Measurements from ENCODE around the gene SI. TPM values are rescaled to one million over a fixed set of nuclear protein-coding genes. Genes with fewer than 3 reads are reported as not detected.
"Not testable (repeated sequence)": the region's sequence is repeated elsewhere in the genome, so short reads cannot be mapped to it uniquely, and the experiment has no call there.

Gene SI
- not detected for total RNA-seq

- ATAC-seq (no peak), DNase-seq (ENCODE audit: low spot score in 2 of 2) (no peak)
These were observed at the start of gene SI for GRCh38 chr3:165078293-165078692. TSS of gene SI (minus strand) at chr3:165078496. CDS start at chr3:165076012, 2,484 bp downstream.

GRCh38 chr3:165125836-165126235, 47.5 kb upstream of the SI start:
- H3K9me3 Mint-ChIP-seq = peaks cover 15 to 19% of the 10 kb centered on the region in 2 donors
- no peak overlapping the region for H3K27ac Mint-ChIP-seq
- ATAC-seq (no peak), DNase-seq (ENCODE audit: low spot score in 2 of 2) (no peak)
- H3K36me3 Mint-ChIP-seq = peaks cover 0 to 8% of the 10 kb centered on the region in 2 donors

More at GRCh38 chr3:165078293-165078692, at the start of gene SI:
- Mint-ChIP-seq H3K36me3 (no peaks in the 10 kb centered on the region), H3K9me3 (peaks cover 0 to 17% of the 10 kb centered on the region in 2 donors), H3K27ac (no peak within 1 kb of the TSS)

- Mint-ChIP-seq H3K36me3 (no peaks in the 10 kb centered on the region), H3K9me3 (no peaks in the 10 kb centered on the region), H3K27ac (no peak overlapping the region)
- ATAC-seq (no peak), DNase-seq (ENCODE audit: low spot score in 2 of 2) (no peak)
These were observed 33.1 kb upstream of the SI start for GRCh38 chr3:165111401-165111800.

- ATAC-seq = no peak
- H3K9me3 Mint-ChIP-seq = peaks cover 4 to 8% of the 10 kb centered on the region in 2 donors
- no peak overlapping the region for H3K27ac Mint-ChIP-seq
- DNase-seq (ENCODE audit: low spot score in 2 of 2) = no peak
- no peaks in the 10 kb centered on the region for H3K36me3 Mint-ChIP-seq
These were observed 25.3 kb upstream of the SI start for GRCh38 chr3:165103616-165104015.

- no peak for ATAC-seq
- Mint-ChIP-seq H3K36me3 (no peaks in the 10 kb centered on the region), H3K9me3 (peaks cover 0 to 13% of the 10 kb centered on the region in 2 donors), H3K27ac (no peak overlapping the region)
- DNase-seq (ENCODE audit: low spot score in 2 of 2) = no peak
These were observed 4.4 kb upstream of the SI start for GRCh38 chr3:165082650-165083049.

- H3K36me3 Mint-ChIP-seq = no peaks in the 10 kb centered on the region
- no peak for DNase-seq (ENCODE audit: low spot score in 2 of 2)
- ATAC-seq = no peak
- H3K27ac Mint-ChIP-seq = no peak overlapping the region
- peaks cover 0 to 17% of the 10 kb centered on the region in 2 donors for H3K9me3 Mint-ChIP-seq
These were observed 2.9 kb upstream of the SI start for GRCh38 chr3:165081183-165081582.

GRCh38 chr3:165075695-165076094, 2.6 kb downstream of the SI start:
- peaks cover 0 to 7% of the 10 kb centered on the region in 2 donors for H3K9me3 Mint-ChIP-seq
- no peak for ATAC-seq
- H3K27ac Mint-ChIP-seq = no peak overlapping the region

GRCh38 chr3:165070682-165071081, 7.6 kb downstream of the SI start:
- no peak overlapping the region for H3K27ac Mint-ChIP-seq
- peaks cover 0 to 4% of the 10 kb centered on the region in 2 donors for H3K9me3 Mint-ChIP-seq
- no peak for DNase-seq (ENCODE audit: low spot score in 2 of 2)
- no peaks in the 10 kb centered on the region for H3K36me3 Mint-ChIP-seq
- ATAC-seq = no peak

More at GRCh38 chr3:165075695-165076094, 2.6 kb downstream of the SI start:
- DNase-seq (ENCODE audit: low spot score in 2 of 2) = no peak
- no peaks in the 10 kb centered on the region for H3K36me3 Mint-ChIP-seq

GRCh38 chr3:165056510-165056909, 21.8 kb downstream of the SI start:
- Mint-ChIP-seq H3K9me3 (peaks cover 12 to 14% of the 10 kb centered on the region in 2 donors), H3K27ac (no peak overlapping the region), H3K36me3 (no peaks in the 10 kb centered on the region)
- ATAC-seq = no peak
- no peak for DNase-seq (ENCODE audit: low spot score in 2 of 2)

- H3K27ac Mint-ChIP-seq = no peak overlapping the region
- no peak for DNase-seq (ENCODE audit: low spot score in 2 of 2)
- ATAC-seq = no peak
- H3K36me3 Mint-ChIP-seq = no peaks in the 10 kb centered on the region
- H3K9me3 Mint-ChIP-seq = peaks cover 8 to 10% of the 10 kb centered on the region in 2 donors
These were observed 38.1 kb downstream of the SI start for GRCh38 chr3:165040186-165040585.

GRCh38 chr3:165011557-165011956, 66.7 kb downstream of the SI start:
- DNase-seq (ENCODE audit: low spot score in 2 of 2) = no peak
- no peak for ATAC-seq
- no peak overlapping the region for H3K27ac Mint-ChIP-seq
- peaks cover 9% of the 10 kb centered on the region in 2 donors for H3K9me3 Mint-ChIP-seq
- no peaks in the 10 kb centered on the region for H3K36me3 Mint-ChIP-seq

- Mint-ChIP-seq H3K27ac (no peak overlapping the region), H3K9me3 (peaks cover 8 to 13% of the 10 kb centered on the region in 2 donors), H3K36me3 (no peaks in the 10 kb centered on the region)
- no peak for DNase-seq (ENCODE audit: low spot score in 2 of 2)
- ATAC-seq = no peak
These were observed 93.3 kb downstream of the SI start for GRCh38 chr3:164984947-164985346.

GRCh38 chr3:164962610-164963009, 115.7 kb downstream of the SI start:
- Mint-ChIP-seq H3K27ac (no peak overlapping the region), H3K36me3 (no peaks in the 10 kb centered on the region), H3K9me3 (peaks cover 16 to 19% of the 10 kb centered on the region in 2 donors)
- DNase-seq (ENCODE audit: low spot score in 2 of 2) (no peak), ATAC-seq (no peak)

- Mint-ChIP-seq H3K9me3 (peaks cover 13 to 18% of the 10 kb centered on the region in 2 donors), H3K36me3 (peaks cover 0 to 4% of the 10 kb centered on the region in 2 donors)
These were observed 125.3 kb downstream of the SI start for GRCh38 chr3:164952966-164953365.

GRCh38 chr3:164951403-164951802, 126.9 kb downstream of the SI start:
- peaks cover 13 to 18% of the 10 kb centered on the region in 2 donors for H3K9me3 Mint-ChIP-seq
- ATAC-seq; H3K36me3 Mint-ChIP-seq; DNase-seq (ENCODE audit: low spot score in 2 of 2); H3K27ac Mint-ChIP-seq: not testable (repeated sequence)

More at GRCh38 chr3:164952966-164953365, 125.3 kb downstream of the SI start:
- DNase-seq (ENCODE audit: low spot score in 2 of 2) (no peak), ATAC-seq (no peak)
- H3K27ac Mint-ChIP-seq = no peak overlapping the region

- H3K36me3 Mint-ChIP-seq = no peaks in the 10 kb centered on the region
- ATAC-seq (no peak), DNase-seq (ENCODE audit: low spot score in 2 of 2) (no peak)
- no peak overlapping the region for H3K27ac Mint-ChIP-seq
- H3K9me3 Mint-ChIP-seq = peaks cover 5 to 14% of the 10 kb centered on the region in 2 donors
These were observed 137.6 kb downstream of the SI start for GRCh38 chr3:164940745-164941144.

- Mint-ChIP-seq H3K27ac (no peak overlapping the region), H3K9me3 (peaks cover 21 to 26% of the 10 kb centered on the region in 2 donors), H3K36me3 (peaks cover 0 to 16% of the 10 kb centered on the region in 2 donors)
- ATAC-seq (no peak), DNase-seq (ENCODE audit: low spot score in 2 of 2) (no peak)
These were observed 148.7 kb downstream of the SI start for GRCh38 chr3:164929642-164930041.

Measured in activated naive CD4-positive, alpha-beta T cell treated with anti-CD3 and anti-CD28 coated beads, Interleukin-2, amount 50 U/mL, for 72 hours (primary cell).